ENCODE results near the gene GAS2L1.

GAS2L1 gene

DNA sequence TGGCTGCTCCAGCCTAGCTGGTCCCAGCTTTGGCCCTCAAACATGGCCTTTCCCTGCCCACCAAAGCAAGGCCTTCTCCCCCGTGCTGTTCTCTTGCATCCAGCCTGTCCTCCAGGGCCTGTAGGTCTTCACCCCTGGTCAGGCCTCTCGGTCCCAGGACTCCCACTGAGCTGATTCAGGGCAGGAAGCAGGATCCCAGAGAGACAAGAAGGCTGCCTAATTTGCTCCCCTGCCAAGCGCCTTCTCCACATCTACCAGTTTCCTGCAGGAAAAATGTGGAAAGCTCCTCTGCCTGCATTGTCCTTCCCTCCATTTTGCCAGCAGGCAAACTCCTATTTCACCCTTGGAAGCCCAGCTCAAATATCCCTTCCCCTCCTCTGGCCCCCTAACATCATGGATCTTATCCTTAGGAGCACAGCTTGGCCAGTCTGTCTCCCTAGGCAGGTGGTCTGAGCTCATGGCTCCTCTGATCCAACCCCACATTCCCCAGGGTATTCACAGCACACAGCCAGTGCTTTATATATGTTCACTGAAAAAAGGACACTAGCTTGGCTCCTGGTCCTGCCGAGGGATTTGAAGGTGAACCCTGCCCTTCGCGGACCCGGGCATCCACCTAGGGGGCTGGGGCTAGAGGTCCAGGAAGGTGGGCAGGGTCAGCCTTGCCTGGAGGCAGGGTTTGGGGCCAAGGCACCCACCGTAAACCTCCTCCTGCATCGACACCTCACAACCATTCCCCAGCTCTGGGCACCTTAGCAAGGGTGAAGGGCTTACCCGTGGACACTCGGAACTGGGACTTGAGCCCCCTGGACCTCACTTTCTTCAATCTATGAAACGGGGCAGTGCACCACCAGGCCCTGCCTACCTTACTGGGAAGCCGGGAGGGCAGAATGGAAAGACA is 39.6 kb upstream of the GAS2L1 start (continued):
- TF ChIP-seq, protein P1, sequence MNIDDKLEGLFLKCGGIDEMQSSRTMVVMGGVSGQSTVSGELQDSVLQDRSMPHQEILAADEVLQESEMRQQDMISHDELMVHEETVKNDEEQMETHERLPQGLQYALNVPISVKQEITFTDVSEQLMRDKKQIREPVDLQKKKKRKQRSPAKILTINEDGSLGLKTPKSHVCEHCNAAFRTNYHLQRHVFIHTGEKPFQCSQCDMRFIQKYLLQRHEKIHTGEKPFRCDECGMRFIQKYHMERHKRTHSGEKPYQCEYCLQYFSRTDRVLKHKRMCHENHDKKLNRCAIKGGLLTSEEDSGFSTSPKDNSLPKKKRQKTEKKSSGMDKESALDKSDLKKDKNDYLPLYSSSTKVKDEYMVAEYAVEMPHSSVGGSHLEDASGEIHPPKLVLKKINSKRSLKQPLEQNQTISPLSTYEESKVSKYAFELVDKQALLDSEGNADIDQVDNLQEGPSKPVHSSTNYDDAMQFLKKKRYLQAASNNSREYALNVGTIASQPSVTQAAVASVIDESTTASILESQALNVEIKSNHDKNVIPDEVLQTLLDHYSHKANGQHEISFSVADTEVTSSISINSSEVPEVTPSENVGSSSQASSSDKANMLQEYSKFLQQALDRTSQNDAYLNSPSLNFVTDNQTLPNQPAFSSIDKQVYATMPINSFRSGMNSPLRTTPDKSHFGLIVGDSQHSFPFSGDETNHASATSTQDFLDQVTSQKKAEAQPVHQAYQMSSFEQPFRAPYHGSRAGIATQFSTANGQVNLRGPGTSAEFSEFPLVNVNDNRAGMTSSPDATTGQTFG (tag by site-specific recombination; IDR thresholded peaks at IDR 0.05; ENCODE audit: borderline replicate concordance): no peak
- TF ChIP-seq ZNF324 (tag by site-specific recombination; IDR thresholded peaks at IDR 0.05) (no peak), SP3 (tag by site-specific recombination; IDR thresholded peaks at IDR 0.05) (no peak), ZNF138 (tag by site-specific recombination; IDR thresholded peaks at IDR 0.05; ENCODE audit: borderline replicate concordance) (no peak), ZEB2 (tag by site-specific recombination; IDR thresholded peaks at IDR 0.05) (no peak), YY1 (tag by site-specific recombination; IDR thresholded peaks at IDR 0.05) (0 out of 2 replicates have a peak, but pooled peaks have one; percentile 58), GLIS1 (tag by site-specific recombination; IDR thresholded peaks at IDR 0.05) (peak; percentile 86), ZNF341 (tag by site-specific recombination; IDR thresholded peaks at IDR 0.05; ENCODE audit: low read depth) (no peak)
- TF ChIP-seq, protein P2, sequence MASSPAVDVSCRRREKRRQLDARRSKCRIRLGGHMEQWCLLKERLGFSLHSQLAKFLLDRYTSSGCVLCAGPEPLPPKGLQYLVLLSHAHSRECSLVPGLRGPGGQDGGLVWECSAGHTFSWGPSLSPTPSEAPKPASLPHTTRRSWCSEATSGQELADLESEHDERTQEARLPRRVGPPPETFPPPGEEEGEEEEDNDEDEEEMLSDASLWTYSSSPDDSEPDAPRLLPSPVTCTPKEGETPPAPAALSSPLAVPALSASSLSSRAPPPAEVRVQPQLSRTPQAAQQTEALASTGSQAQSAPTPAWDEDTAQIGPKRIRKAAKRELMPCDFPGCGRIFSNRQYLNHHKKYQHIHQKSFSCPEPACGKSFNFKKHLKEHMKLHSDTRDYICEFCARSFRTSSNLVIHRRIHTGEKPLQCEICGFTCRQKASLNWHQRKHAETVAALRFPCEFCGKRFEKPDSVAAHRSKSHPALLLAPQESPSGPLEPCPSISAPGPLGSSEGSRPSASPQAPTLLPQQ (tag by site-specific recombination; IDR thresholded peaks at IDR 0.05): no peak

DNA sequence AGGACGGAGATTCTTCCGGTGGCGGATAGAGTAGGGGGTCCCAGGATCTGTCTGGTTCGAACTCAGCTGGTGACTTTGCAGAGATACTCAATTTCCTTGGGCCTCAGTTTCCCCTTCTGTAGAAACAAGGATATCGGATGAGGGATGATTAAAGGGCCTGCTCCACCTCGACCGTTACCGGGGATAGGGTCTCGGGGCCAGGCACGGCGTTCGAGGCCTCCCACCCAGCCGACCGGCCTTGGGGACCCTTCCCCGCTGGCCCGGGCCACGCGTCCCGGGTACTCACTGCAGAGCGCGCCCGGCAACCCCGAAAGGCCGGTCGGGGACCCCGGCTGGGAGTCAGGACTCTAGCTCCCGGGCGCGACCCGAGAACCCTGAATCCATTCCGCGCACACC is 39.0 kb upstream of the GAS2L1 start:
- H3K9me3 ChIP-seq (ENCODE audit: control insufficient read depth, insufficient read depth, low read depth, low read length): no peaks in the 10 kb centered on the region
- POLR2A ChIA-PET: interaction anchor here (1.0 to 2.2 kb wide), 4 partner anchors 9 to 121 kb away, joined by 3 to 8 read pairs (median 4); partner anchors contain the start of genes AP1B1 and EMID1
- peak overlapping the region; percentile 75 for H3K4me3 ChIP-seq (ENCODE audit: low read depth, low read length)
- peaks cover 9 to 74% of the 10 kb centered on the region in 2 experiments for H3K36me3 ChIP-seq (ENCODE audit: control insufficient read depth in 2 of 2, insufficient read depth in 1 of 2, low read length in 2 of 2)
- peaks cover 5% of the 10 kb centered on the region for H3K4me1 ChIP-seq (ENCODE audit: control insufficient read depth, insufficient read depth, low read length)
- peak overlapping the region; percentile 99 for H3K27ac ChIP-seq (ENCODE audit: extremely low read depth, low read depth, low read length)
- CTCF ChIA-PET: interaction anchor here (0.7 kb wide), 1 partner anchor 619 kb away, joined by 3 read pairs; no protein-coding TSS in a partner anchor
- TF ChIP-seq ZNF426 (tag by site-specific recombination; IDR thresholded peaks at IDR 0.05) (no peak), OVOL3 (tag by site-specific recombination; IDR thresholded peaks at IDR 0.05) (no peak), ZNF114 (tag by site-specific recombination; IDR thresholded peaks at IDR 0.05) (no peak), ZNF140 (tag by site-specific recombination; IDR thresholded peaks at IDR 0.05) (no peak), ZNF19 (tag by site-specific recombination; IDR thresholded peaks at IDR 0.05; ENCODE audit: low read depth) (no peak), KLF1 (tag by site-specific recombination; IDR thresholded peaks at IDR 0.05) (peak; percentile 57; the same call in 1 of the 2 replicates), GLI4 (tag by site-specific recombination; IDR thresholded peaks at IDR 0.05) (peak; percentile 73; the same call in 1 of the 2 replicates), ZNF223 (tag by site-specific recombination; IDR thresholded peaks at IDR 0.05) (no peak), GLIS2 (tag by site-specific recombination; IDR thresholded peaks at IDR 0.05) (no peak), ZNF571 (tag by site-specific recombination; IDR thresholded peaks at IDR 0.05) (no peak), ZNF146 (tag by site-specific recombination; IDR thresholded peaks at IDR 0.05) (no peak), SP7 (tag by site-specific recombination; IDR thresholded peaks at IDR 0.05) (no peak)
- TF ChIP-seq, protein P3, sequence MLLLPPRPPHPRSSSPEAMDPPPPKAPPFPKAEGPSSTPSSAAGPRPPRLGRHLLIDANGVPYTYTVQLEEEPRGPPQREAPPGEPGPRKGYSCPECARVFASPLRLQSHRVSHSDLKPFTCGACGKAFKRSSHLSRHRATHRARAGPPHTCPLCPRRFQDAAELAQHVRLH (tag by site-specific recombination; IDR thresholded peaks at IDR 0.05): no peak
- TF ChIP-seq, protein P4, sequence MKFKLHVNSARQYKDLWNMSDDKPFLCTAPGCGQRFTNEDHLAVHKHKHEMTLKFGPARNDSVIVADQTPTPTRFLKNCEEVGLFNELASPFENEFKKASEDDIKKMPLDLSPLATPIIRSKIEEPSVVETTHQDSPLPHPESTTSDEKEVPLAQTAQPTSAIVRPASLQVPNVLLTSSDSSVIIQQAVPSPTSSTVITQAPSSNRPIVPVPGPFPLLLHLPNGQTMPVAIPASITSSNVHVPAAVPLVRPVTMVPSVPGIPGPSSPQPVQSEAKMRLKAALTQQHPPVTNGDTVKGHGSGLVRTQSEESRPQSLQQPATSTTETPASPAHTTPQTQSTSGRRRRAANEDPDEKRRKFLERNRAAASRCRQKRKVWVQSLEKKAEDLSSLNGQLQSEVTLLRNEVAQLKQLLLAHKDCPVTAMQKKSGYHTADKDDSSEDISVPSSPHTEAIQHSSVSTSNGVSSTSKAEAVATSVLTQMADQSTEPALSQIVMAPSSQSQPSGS (tag by site-specific recombination; IDR thresholded peaks at IDR 0.05; ENCODE audit: low read depth): no peak
- TF ChIP-seq, protein P5, sequence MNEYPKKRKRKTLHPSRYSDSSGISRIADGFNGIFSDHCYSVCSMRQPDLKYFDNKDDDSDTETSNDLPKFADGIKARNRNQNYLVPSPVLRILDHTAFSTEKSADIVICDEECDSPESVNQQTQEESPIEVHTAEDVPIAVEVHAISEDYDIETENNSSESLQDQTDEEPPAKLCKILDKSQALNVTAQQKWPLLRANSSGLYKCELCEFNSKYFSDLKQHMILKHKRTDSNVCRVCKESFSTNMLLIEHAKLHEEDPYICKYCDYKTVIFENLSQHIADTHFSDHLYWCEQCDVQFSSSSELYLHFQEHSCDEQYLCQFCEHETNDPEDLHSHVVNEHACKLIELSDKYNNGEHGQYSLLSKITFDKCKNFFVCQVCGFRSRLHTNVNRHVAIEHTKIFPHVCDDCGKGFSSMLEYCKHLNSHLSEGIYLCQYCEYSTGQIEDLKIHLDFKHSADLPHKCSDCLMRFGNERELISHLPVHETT (tag by site-specific recombination; IDR thresholded peaks at IDR 0.05): no peak
- TF ChIP-seq, protein P6, sequence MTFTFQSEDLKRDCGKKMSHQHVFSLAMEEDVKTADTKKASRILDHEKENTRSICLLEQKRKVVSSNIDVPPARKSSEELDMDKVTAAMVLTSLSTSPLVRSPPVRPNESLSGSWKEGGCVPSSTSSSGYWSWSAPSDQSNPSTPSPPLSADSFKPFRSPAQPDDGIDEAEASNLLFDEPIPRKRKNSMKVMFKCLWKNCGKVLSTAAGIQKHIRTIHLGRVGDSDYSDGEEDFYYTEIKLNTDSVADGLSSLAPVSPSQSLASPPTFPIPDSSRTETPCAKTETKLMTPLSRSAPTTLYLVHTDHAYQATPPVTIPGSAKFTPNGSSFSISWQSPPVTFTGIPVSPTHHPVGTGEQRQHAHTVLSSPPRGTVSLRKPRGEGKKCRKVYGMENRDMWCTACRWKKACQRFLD (tag by site-specific recombination; IDR thresholded peaks at IDR 0.05): no peak
- TF ChIP-seq, protein P7, sequence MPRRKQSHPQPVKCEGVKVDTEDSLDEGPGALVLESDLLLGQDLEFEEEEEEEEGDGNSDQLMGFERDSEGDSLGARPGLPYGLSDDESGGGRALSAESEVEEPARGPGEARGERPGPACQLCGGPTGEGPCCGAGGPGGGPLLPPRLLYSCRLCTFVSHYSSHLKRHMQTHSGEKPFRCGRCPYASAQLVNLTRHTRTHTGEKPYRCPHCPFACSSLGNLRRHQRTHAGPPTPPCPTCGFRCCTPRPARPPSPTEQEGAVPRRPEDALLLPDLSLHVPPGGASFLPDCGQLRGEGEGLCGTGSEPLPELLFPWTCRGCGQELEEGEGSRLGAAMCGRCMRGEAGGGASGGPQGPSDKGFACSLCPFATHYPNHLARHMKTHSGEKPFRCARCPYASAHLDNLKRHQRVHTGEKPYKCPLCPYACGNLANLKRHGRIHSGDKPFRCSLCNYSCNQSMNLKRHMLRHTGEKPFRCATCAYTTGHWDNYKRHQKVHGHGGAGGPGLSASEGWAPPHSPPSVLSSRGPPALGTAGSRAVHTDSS (tag by site-specific recombination; IDR thresholded peaks at IDR 0.05): 0 out of 2 replicates have a peak, but pooled peaks have one; percentile 4

Data from HEK293 (cell line).